ENCODE measurements around the gene ERVFRD-1. TPM values are rescaled to one million over a fixed set of nuclear protein-coding genes. Genes with fewer than 3 reads are reported as not detected.
A peak's percentile ranks its signal among the peaks of the same experiment; 100 is the strongest.

Gene ERVFRD-1
- total and polyA plus RNA-seq, 12 donors, result 0.01 to 0.23 (median 0.09) TPM; not detected in 8

DNA sequence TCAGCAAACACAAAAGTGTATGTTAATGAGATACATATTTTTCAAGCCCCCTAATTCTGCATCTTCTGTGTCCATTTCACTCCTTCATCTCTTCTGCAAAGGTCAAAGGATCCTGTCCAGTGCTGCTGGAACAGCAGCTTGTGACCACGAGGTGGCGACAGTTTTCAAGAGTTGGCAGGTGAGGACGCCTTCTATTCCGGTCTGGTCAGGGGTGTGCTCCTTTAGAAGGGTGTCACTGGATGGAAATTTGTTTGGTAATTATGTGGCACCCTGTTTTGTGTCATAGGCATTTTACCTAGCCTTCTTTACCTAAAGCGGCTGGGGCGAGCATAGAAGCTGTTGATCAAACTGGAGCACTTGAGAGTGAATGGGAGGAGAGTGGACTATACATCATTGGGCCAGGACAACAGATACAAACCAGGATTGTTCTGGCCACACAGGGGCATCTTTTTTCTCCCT, 32.9 kb upstream of the ERVFRD-1 start:
- no peaks in the 10 kb centered on the region for H3K36me3 ChIP-seq
- H3K27me3 ChIP-seq, result no peaks in the 10 kb centered on the region
- TF ChIP-seq, protein P1, sequence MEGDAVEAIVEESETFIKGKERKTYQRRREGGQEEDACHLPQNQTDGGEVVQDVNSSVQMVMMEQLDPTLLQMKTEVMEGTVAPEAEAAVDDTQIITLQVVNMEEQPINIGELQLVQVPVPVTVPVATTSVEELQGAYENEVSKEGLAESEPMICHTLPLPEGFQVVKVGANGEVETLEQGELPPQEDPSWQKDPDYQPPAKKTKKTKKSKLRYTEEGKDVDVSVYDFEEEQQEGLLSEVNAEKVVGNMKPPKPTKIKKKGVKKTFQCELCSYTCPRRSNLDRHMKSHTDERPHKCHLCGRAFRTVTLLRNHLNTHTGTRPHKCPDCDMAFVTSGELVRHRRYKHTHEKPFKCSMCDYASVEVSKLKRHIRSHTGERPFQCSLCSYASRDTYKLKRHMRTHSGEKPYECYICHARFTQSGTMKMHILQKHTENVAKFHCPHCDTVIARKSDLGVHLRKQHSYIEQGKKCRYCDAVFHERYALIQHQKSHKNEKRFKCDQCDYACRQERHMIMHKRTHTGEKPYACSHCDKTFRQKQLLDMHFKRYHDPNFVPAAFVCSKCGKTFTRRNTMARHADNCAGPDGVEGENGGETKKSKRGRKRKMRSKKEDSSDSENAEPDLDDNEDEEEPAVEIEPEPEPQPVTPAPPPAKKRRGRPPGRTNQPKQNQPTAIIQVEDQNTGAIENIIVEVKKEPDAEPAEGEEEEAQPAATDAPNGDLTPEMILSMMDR (IDR thresholded peaks at IDR 0.05), result peak; percentile 77 to 97 (median 92)
- no peak overlapping the region for H3K27ac ChIP-seq
- peaks cover 0 to 17% (median 0%) of the 10 kb centered on the region in 9 donors for H3K4me1 ChIP-seq
- H3K9me3 ChIP-seq, result no peaks in the 10 kb centered on the region
- 25 to 26% methylated on average over 6 of the region's 6 CpGs for WGBS, 2 donors
- DNase-seq (peak; percentile 75 to 82), ATAC-seq (peak; percentile 91 to 95 (median 94))
- intact Hi-C loops (cut with DNase I), result loop anchor here in 9 of 10 donors (1.0 to 10.0 kb wide), 9 partner anchors 88 to 433 kb away; partner anchors contain the start of gene NEDD9 (in 1 of the 9)
- no peak overlapping the region for H3K4me3 ChIP-seq

DNA sequence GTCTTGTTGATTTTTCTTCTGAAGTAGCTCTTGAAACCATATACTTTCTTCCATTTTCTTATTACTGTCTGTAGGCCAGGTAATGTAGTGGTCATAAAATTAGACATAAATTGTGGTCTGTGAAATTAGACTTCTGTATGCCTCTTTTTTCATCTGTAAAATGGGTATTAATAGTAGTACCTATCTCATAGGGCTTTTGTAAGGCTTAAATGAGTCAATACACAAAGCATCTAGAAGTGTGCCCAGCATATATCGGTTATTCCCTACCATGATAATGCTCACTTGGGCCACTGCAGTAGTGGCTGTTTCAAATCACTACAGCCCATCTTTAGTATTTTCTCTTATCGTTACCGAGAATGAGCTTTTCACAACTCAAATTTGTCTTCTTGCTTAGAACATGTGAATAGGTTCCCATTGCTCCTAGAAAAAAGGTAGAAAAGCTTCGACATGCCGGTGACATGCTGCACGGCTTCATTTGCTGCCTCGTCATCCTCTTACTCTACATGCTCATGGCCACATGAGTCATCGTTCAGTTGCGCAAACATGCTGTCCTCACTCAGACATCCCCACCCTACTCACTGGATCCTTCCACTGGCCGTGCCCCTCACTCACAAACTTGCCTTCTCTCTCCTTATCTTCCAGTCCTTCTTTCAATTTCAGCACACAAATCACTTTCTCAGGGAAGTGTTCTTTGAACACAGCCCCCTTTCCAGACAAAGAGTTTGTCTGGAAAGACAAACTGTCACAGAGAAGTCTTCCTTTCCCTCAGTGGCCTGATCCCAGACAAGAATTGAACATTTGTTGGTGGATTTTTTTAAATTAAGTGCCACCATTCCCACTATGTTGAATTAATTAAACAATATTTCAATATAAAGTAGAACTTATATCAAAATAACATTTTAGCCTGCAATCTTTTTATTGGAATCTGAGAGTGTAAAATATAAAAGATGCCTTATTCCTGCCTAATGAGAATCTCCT, 32.2 kb upstream of the ERVFRD-1 start:
- no peaks in the 10 kb centered on the region for H3K9me3 ChIP-seq
- peak; percentile 29 to 30 for DNase-seq
- peaks cover 0 to 17% (median 0%) of the 10 kb centered on the region in 9 donors for H3K4me1 ChIP-seq
- ATAC-seq, result peak in 7 of 8 donors; percentile 57 to 80 (median 71)
- TF ChIP-seq, protein P1 (IDR thresholded peaks at IDR 0.05), result no peak
- intact Hi-C loops (cut with DNase I), result loop anchor here in 9 of 10 donors (1.0 to 10.0 kb wide), 9 partner anchors 89 to 434 kb away; partner anchors contain the start of gene NEDD9 (in 1 of the 9)
- peak overlapping the region in 1 of 10 donors; percentile 32 for H3K27ac ChIP-seq
- H3K36me3 ChIP-seq, result no peaks in the 10 kb centered on the region
- no peaks in the 10 kb centered on the region for H3K27me3 ChIP-seq
- H3K4me3 ChIP-seq, result no peak overlapping the region
- WGBS, 2 donors, result 81 to 93% methylated on average over 10 of the region's 10 CpGs

GRCh38 chr6:11142296-11143027, 30.9 kb upstream of the ERVFRD-1 start:
- ATAC-seq, result no peak
- H3K36me3 ChIP-seq, result no peaks in the 10 kb centered on the region
- no peak overlapping the region for H3K4me3 ChIP-seq
- intact Hi-C loops (cut with DNase I), result loop anchor here in 4 of 10 donors (5.0 to 10.0 kb wide), 4 partner anchors 90 to 435 kb away; partner anchors contain the start of gene NEDD9 (in 1 of the 4)
- TF ChIP-seq, protein P1 (IDR thresholded peaks at IDR 0.05), result no peak
- WGBS, 2 donors, result 95 to 96% methylated on average over 8 of the region's 8 CpGs
- H3K27ac ChIP-seq, result no peak overlapping the region
- peaks cover 0 to 17% (median 0%) of the 10 kb centered on the region in 9 donors for H3K4me1 ChIP-seq
- no peaks in the 10 kb centered on the region for H3K27me3 ChIP-seq
- no peaks in the 10 kb centered on the region for H3K9me3 ChIP-seq
- no peak for DNase-seq

DNA sequence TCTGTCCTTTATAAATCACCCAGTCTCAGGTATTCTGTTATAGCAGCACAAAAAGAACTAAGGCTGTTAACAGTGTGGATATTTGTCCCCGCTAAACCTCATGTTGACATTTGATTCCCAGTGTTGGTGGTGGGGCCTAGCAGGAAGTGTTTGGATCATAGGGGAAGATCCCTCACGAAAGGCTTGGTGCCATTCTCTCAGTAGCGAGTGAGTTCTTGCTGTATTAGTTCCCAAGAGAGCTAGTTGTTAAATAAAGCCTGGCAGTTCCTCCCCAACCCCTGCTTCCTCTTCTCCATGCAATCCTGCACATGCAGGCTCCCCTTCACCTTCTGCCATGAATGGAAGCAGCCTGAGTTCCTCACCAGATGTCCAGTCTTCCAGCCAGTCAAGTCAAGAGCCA, 29.8 kb upstream of the ERVFRD-1 start:
- Histone ChIP-seq H3K27ac (no peak overlapping the region), H3K9me3 (no peaks in the 10 kb centered on the region), H3K36me3 (peaks cover 0 to 2% (median 0%) of the 10 kb centered on the region in 9 donors), H3K4me3 (no peak overlapping the region), H3K27me3 (no peaks in the 10 kb centered on the region), H3K4me1 (peaks cover 0 to 17% (median 0%) of the 10 kb centered on the region in 9 donors)
- ATAC-seq (no peak), DNase-seq (no peak)
- intact Hi-C loops (cut with DNase I), result loop anchor here in 4 of 10 donors (5.0 to 10.0 kb wide), 4 partner anchors 91 to 436 kb away; partner anchors contain the start of gene NEDD9 (in 1 of the 4)
- WGBS, 2 donors, result 78 to 95% methylated on average over 3 of the region's 3 CpGs
- TF ChIP-seq, protein P1 (IDR thresholded peaks at IDR 0.05), result no peak
